Measurements from ENCODE around the gene MINK1.
A peak's percentile ranks its signal among the peaks of the same experiment; 100 is the strongest.
"Not testable (repeated sequence)": the region's sequence is repeated elsewhere in the genome, so short reads cannot be mapped to it uniquely, and the experiment has no call there.

The MINK1 gene

DNA sequence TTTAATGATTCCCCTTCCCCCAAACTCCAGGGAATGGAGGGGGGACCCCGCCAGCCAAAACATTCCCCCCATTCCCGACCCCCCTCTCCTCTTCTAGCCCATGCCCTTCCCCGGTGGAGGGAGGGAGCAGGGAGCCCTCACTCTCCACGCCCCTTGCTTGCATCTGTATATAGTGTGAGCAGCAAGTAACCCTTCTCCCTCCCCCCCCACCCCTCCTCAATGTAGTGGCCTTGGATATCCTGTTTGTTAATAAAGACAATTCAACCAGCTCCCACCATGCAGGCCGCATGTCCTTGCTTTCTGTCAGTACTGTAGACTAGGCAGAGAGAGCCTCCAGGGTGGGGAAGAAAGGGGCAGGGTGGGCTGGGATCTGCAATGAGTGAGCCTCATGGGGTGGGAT is 64.6 kb downstream of the MINK1 start:
- DNase-seq (ENCODE audit: low read depth in 4 of 4, low spot score in 1 of 4): no peak

DNA sequence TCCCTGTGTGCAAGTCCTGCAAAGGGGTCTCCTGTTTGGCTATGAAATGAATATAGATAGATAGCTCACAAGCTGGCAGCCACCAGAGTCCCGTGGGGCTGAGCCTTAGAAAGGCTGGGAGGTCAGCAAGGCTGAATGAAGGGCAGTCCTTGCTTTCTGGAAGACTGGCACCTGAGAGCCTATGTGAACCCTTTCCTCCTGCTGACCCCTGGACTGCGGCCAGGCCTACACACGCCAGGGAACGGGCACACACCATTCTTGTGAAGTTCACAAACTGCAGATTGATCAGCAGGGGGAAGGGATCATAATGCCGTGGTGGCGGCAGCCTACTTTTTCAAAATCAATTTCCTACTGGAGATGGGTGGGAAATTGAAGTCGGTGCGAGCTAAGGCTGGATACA is 65.2 kb downstream of the MINK1 start:
- DNase-seq (ENCODE audit: low read depth in 4 of 4, low spot score in 1 of 4): no peak

DNA sequence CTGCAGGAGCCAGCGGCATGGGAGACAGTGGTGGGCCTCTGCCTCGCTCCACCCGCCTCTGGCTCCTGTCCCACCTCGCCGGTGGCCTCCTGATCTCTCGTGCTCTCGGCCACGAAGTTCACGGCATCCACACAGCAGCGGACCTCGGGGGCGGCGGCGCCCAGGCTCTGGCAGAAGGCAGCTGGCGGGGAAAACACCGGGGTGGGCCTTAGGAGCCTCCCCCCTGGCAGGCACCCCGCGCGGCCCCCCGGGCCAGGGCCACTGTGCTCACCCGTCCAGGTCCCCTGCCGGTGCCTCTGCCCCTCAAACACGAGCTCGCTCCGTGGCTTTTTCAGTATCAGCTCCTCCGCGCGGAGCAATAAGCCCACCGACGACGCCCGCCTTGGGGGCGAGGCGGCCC is 65.8 kb downstream of the MINK1 start:
- DNase-seq (ENCODE audit: low read depth in 4 of 4, low spot score in 1 of 4): no peak

DNA sequence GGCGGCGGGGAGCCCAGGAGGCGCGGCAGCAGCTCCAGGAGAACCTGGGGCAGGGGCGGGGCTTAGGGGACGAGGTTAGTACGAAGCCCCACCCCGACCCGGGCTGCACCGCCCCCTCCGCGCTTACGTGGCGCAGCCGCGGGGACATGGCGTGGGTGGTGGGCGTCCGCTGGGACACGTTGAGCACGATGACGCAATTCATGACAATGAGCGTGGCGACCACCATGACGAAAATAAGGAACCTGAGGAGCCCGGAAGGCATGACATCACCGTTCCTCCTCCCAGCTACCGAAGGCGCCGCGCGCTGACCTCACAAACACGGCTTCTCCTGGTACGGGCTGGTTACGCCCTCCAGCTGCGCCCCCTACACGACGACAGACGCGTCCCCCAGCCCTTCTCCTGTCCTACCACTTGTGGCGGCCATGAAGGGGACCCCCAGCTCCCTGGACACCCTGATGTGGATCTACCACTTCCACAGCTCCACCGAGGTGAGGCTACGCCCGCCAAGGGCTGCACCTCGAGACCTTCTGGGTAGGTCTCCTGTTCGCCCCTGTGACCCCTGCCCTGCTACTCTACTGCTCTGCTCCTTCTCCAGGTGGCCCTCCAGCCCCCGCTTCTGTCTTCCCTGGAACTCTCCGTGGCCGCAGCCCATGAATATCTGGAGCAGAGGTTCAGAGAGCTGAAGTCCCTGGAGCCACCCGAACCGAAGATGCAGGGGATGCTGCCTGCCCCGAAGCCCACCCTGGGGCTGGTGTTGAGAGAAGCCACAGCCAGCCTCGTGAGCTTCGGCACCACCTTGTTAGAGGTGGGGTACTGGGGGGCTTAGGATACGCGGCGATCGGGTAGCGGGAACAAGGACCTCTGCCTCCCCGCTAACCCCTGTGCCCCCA is 66.4 kb downstream of the MINK1 start, which contains the start of gene C17orf107:
C17orf107 (plus strand) TSS at position 196 of the 890 bp plus-strand sequence; CDS start at position 423, 227 bp downstream.
- DNase-seq (ENCODE audit: low read depth in 4 of 4, low spot score in 1 of 4): peak; percentile 91 to 93 (median 92)

DNA sequence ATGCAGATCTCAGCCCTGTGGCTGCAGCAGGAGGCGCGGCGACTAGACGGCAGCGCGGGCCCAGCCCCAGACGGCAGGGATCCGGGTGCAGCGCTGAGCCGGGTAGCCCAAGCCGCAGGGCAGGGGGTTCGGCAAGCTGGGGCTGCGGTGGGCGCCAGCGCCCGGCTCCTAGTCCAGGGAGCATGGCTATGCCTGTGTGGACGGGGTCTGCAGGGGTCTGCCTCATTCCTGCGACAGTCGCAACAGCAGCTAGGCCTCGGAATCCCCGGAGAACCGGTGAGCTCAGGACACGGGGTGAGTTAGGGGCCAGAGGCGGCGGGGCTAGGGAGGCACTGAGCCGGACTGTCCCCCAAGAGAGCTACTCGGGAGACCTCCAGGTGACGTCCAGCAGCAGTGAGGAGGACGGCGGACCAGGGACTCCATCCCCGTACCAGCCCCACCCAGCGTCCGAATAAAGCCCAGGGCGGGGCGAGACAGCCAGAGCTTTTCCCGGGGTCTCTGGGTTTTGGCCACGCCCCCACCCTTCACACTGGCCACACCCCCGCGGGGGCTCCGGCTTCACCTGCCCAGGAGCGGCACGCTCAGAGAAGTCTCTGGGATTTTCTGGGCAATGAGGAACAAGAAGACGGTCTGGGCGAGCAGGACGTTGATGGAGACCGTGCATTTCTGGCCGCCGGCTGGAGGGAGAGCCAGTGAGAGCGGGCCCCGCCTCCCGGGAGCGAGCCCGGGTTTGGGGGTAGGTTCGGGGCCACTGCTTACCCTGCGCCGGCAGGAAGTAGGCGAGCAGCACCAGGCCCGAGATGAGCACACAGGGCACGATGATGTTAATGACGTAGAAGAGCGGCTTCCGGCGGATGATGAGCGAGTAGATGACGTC is 67.3 kb downstream of the MINK1 start:
- DNase-seq (ENCODE audit: low read depth in 4 of 4, low spot score in 1 of 4): no peak

DNA sequence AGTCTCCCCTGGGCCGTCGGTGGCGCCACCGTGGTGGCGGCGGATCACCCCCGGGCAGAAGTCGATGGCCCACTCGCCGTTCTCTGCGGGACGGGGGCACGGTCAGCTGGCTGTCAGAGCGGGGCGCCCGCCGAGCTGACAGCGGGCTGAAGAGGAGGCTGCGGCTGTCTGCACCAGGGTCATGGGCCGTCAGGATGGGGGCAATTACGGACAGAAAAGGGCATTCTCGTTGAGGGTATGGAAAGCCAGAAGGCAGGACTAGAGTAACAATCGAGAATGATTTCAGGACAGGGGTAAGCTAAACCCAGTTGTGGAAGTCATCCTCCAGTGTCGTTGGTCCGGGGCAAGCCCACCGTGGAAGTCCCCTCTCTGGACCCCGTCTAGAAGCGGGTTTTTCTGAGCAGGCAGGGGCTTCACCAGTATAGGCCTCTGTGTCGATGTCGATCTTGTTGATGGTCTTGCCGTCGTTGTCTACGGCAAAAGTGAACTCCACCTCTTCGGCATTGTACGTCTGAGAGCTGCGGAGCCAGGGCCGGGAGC is 68.0 kb downstream of the MINK1 start:
- no peak for DNase-seq (ENCODE audit: low read depth in 4 of 4, low spot score in 1 of 4)

DNA sequence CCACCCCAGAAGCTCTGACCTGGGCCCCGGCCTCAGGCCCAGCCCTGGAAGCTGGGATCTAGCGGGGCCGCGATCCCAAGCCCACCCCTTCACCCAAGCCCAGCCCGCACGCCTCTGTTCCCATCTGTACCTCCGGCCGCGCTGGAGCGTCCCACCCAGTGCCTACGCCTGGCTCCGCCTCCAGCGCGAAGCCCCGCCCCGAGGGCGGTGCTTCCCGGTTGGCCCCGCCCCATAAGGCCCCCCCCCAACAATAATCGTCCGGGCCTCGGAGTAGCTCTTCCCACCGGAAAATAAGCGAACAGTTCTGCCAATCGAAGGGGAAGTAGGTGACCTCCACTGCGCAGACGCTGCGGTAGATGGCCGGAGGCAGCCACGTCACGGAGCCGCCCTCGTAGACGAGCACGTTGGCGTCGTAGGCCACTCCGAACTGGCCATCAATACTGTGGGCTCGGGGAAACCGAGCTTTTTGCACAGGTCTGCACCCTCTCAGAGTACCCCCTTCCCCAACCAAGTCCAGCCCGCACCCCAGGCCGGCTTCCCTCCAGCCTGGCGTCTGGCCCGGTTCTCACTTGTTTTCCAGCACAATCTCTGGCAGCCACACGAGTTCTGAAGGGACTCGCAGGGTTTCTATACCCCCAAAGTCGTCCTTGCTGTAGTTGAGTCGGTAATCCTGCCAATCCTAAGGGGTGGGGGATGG is 68.7 kb downstream of the MINK1 start:
- DNase-seq (ENCODE audit: low read depth in 4 of 4, low spot score in 1 of 4): no peak

DNA sequence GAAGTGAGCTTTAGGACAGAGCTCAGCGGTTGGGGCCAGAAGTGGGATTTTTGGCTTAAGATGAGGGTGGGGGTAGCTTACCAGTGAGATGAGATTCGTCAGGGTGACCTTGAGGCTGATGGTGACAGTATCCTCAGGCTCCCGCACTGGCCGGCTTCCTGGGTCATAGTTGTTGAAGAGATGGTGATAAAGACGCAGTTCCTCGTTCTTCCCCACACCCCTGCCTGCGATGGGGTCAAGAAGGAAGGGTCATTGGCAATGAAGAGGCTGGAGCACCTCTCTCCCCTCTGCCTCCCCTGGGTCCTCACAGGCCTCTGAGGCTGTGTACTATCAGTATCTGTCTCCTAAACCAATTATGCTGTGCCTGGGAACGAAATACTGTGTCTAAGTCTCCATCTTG is 69.4 kb downstream of the MINK1 start:
- no peak for DNase-seq (ENCODE audit: low read depth in 4 of 4, low spot score in 1 of 4)

DNA sequence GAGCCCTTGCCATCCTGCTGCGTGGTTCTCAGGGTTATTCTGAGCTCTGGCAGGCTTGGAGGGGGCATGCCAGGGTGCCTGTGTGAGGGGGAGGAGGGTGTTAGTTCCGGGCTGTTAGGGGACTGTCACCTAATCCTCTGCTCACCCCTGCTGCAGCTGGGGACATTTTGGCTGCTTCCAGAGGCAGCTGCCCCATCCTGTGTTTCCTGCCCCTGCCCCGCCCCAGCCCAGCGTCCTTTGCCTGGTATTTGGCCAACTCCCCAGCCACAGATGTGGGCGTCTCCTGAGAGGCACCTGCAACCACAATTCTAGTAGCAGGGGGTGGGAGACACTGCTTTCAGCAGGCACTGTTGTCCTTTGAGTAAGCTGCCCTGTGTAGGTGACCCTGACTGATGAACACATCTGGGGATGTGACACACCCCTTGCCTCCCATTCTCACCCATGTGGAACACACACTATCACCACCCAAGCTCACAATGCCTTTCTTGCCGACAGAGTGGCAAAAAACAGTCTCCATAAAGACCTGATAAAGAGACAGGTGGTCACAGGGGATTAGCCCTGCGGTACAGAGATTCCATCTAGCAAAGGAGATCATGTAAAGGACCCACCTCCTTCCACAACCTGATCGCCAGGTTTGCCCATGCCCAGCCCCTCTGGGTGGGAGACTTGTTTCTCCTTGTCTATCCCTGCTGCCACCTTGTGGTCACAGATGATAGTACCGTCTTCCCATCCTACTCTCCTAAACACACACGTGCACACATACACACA is 70.1 kb downstream of the MINK1 start, which contains the start of gene CHRNE:
CHRNE (minus strand) TSS at position 48 of the 768 bp plus-strand sequence; CDS start at position 13, 35 bp downstream.
- peak; percentile 51 to 73 (median 54) for DNase-seq (ENCODE audit: low read depth in 4 of 4, low spot score in 1 of 4)

DNA sequence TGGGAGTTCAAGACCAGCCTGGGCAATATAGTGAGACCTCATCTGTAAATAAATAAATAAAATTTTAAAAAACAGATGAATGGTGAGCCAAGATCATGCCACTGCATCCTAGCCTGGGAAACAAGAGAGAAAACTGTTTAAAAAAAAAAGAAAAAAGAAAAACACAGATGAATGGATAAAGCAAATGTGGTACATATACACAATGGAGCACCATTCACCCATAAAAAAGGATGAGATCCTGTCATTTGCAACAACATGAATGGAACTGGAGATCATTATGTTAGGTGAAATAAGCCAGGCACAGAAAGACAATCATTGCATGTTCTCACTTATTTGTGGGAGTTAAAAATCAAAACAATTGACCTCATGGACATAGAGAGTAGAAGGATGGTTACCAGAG is 73.5 kb downstream of the MINK1 start:
- DNase-seq (ENCODE audit: low read depth in 4 of 4, low spot score in 1 of 4): not testable (repeated sequence)

DNA sequence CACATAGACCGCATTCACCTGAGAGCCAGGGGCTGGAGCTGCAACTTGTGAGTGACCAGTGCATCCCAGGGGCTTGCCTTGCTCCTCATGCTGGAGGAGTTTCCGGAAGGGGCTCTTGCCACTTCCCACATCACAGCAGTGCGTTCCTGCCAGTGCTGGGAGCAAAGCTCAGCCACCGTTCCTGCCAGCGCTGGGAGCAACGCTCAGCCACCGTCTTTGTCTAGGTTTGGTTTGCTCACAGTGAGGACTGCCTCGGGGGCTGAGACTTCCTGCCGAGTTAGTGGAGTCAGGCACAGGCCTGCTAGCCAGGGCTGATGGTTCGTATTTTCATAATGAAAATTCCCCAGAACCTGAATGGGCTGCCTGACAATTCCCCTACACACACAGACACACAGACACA is 75.2 kb downstream of the MINK1 start:
- DNase-seq (ENCODE audit: low read depth in 4 of 4, low spot score in 1 of 4): no peak

DNA sequence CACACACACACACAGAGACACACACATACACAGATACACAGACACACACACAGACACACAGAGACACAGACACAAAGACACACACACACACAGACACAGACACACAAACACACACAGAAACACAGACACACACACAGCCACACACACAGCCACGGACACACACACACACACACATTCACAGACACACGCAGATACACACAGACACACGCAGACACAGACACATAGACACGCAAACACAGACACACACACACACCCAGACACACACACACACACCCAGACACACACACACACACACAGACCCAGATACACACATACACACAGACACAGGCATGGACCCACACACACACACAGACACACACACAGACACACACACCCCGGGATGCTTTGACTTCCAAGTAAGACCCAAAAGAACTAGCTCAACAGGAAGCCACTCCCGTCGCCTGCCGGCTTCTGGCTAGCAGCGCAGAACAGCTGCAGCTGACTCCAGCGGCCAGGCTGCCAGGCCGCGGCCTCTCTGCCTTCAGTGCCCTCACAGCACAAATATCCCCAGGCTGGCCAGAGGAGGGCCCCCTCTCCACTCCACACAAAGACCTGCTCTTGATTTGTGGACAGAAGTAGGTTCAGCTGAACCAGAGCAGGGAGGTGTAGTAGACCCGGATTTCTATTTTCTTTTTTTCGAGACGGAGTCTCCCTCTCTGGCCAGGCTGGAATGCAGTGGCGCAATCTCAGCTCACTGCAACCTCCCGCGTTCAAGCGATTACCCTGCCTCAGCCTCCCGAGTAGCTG is 75.8 kb downstream of the MINK1 start:
- DNase-seq (ENCODE audit: low read depth in 4 of 4, low spot score in 1 of 4): peak in 2 of 4 experiments; percentile 45 to 59

DNA sequence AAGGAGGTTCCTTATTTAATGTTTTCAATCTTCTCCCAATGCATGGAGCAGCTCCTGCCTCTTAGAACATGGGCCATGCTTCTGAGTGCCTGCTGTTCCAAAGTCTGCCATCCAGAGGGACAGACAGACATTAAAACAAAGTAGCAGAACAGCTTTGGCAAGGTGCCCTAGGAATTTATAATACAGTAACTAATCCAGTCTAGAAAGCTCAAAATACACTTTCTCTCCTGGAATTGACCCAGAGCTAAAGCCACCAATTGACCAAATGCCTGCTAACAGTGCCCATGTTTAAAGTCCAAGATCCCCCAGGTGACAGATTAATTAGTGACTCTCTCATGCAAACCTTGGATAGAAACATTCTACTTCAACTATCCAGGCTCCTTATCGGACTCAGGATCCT is 80.9 kb downstream of the MINK1 start:
- no peak for DNase-seq (ENCODE audit: low read depth in 4 of 4, low spot score in 1 of 4)

DNA sequence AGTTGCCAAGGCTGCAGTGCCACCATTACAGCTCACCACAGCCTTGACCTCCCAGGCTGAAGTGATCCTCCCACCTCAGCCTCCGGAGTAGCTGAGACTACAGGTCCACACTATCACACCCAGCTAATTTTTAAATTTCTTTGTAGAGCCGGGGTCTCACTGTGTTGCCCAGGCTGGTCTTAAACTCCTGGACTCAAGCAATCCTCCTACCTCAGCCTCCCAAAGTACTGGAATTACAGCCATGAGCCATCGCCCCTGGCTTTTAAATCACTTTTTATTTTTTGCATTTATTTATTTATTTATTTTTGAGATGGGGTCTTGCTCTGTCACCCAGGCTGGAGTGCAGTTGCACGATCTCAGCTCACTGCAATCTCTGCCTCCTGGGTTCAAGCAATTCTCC is 81.4 kb downstream of the MINK1 start:
- DNase-seq (ENCODE audit: low read depth in 4 of 4, low spot score in 1 of 4): not testable (repeated sequence)

DNA sequence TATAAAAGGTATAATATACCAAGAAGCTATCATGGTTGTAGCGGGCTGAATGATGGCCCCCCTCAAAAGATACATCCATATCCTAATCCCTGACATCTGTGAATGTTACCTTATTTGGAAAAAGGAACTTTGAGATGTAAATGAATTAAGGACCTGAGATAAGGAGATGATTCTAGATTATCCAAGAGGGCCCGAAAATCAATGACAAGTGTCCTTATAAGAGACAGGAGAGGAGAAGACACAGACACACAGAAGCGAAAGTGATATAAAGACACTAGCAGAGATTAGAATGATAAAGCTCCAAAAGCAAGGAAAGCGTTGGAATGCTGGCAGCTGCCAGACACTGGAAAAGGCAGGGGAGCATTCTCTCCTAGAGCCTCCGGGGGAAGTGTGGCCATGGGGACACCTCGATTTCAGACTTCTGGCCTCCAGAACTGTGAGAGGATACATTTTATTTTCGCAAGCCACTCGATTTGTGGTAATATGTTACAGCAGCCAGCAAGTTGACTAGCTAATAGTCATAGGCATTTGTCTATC is 86.4 kb downstream of the MINK1 start:
- no peak for DNase-seq (ENCODE audit: low read depth in 4 of 4, low spot score in 1 of 4)

DNA sequence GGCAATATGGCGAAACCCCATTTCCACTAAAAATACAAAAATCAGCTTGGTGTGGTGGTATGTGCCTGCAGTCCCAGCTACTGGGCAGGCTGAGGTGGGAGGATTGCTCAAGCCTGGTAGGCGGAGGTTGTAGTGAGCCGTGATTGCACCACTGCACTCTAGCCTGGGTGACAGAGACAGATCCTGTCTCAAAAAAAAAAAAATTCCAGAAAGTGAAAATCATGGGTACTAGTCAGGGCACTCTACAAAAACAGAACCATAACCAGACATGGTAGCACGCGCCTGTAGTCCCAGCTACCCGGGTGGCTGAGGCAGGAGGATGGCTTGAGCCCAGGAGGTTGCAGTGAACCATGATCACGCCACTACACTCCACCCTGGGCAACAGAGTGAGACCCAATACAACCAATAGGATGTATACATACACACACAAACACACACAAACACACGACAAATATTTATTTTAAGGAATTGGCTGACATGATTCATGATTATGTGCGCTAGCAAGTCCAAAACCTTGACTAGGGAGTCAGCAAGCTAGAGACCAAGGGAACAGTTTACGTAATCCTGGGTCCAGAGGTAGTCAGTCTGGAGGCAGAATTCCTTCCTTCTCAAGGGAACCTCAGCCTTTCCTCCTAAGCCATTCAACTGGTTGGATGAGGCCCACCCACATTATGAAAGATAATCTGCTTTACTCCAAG is 87.4 kb downstream of the MINK1 start:
- DNase-seq (ENCODE audit: low read depth in 4 of 4, low spot score in 1 of 4): no peak

DNA sequence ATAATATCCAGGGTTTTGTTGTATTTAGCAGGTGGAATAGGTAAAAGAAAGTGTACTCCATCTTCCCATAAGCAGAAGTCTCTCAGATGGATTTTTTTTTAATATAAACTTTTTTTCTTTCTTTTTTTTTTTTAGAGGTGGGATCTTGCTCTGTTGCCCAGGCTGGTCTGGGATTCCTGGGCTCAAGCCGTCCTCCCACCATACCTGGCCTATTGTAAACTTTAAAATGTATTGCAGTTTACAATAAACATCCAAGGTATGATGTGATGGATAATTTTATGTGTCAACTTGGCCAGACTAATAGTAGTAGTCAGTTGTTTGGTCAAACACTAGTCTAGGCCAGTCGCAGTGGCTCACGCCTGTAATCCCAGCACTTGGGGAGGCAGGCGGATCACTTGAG is 88.2 kb downstream of the MINK1 start:
- no peak for DNase-seq (ENCODE audit: low read depth in 4 of 4, low spot score in 1 of 4)

DNA sequence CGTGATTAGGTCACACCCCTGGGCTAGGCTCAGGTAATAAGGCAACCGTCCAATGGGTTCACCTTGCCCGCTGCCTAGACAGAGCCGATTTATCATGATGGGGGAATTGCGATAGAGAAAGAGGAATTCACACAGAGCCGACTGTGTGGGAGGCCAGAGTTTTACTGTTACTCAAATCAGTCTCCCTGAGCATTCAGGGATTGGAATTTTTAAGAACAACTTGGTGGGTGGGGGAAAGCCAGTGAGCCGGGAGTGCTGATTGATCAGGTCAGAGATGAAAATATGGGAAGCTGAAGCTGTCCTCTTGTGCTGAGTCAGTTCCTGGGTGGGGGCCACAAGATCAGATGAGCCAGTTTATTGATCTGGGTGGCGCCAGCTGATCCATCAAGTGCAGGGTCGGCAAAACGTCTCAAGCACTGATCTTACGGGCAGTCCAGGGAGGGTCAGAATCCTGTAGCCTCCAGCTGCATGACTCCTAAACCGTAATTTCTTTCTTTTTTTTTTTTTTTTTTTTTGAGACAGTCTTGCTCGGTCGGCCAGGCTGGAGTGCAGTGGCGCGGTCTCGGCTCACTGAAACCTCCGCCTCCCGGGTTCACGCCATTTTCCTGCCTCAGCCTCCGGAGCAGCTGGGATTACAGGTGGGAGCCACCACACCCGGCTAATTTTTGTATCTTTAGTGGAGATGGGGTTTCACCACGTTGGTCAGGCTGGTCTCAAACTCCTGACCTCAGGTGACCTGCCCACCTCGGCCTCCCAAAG is 93.6 kb downstream of the MINK1 start:
- not testable (repeated sequence) for DNase-seq (ENCODE audit: low read depth in 4 of 4, low spot score in 1 of 4)

Data from stimulated activated CD4-positive, alpha-beta T cell treated with anti-CD3 and anti-CD28 coated beads, Interleukin-1b, Interleukin-23, amount 100 ng/mL, for 24 hours (primary cell).